IPS DF 4.7 (cell line): ENCODE measurements around the gene TAP2.

Source experiments
- DNase-seq: peaks from one replicate; pipeline ENCODE4 v3.0.0-alpha.2; 2013; ENCODE audit warnings: low spot score; ENCODE audit errors: extremely low read depth

Gene TAP2

DNA sequence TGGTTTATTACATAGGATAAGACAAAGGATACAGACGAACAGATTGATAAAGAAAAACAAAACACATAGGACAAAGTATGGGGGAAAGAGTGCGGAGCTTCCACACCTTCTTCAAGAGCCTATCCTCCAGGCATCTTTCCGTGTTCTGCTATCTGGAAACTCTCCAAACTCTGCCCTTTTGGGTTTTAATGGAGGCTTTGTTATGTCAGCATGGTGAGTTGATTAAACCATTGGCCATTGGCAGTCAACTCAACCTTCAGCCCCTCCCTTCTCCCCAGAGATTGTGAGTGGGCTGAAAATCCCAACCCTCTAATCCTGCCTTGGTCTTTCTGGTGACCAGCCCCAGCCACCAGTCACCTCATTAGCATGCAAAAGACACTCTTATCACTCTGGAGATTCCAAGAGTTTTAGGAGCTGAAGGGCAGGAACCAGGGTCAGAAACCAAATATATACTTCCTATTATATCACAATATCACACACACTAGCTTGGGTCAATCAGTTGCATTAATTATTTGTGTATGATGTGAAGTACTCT, 45.6 kb downstream of the TAP2 start:
- no peak for DNase-seq

DNA sequence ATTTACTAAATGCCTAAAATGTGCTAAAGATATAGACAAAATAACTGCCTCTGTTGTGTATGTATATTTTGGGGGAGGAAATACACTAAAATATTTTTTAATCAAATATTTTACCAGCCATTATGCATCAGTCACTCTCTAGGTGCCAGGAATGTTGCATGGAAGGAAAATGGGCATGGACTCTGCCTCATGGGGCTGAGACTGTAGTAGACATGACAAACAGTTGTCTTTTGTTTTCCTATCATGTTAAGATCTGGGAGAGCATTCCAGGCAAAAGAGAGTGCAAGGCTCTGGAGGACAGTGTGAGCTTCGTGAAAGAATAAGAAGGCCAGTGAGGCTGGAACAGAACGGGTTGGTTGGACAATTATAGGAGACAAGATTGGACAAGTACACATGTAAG, 48.2 kb downstream of the TAP2 start:
- no peak for DNase-seq
